Measurements from ENCODE around the gene TGFBR3.

GRCh38 chr1:91781371-91781825, 104.6 kb downstream of the TGFBR3 start:
- TF ChIP-seq, protein P1, sequence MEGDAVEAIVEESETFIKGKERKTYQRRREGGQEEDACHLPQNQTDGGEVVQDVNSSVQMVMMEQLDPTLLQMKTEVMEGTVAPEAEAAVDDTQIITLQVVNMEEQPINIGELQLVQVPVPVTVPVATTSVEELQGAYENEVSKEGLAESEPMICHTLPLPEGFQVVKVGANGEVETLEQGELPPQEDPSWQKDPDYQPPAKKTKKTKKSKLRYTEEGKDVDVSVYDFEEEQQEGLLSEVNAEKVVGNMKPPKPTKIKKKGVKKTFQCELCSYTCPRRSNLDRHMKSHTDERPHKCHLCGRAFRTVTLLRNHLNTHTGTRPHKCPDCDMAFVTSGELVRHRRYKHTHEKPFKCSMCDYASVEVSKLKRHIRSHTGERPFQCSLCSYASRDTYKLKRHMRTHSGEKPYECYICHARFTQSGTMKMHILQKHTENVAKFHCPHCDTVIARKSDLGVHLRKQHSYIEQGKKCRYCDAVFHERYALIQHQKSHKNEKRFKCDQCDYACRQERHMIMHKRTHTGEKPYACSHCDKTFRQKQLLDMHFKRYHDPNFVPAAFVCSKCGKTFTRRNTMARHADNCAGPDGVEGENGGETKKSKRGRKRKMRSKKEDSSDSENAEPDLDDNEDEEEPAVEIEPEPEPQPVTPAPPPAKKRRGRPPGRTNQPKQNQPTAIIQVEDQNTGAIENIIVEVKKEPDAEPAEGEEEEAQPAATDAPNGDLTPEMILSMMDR (IDR thresholded peaks at IDR 0.05; ENCODE audit: insufficient read depth, low read length, poor library complexity, severe bottlenecking): no peak
- no peak for TF ChIP-seq EZH2phosphoT487 (conservative IDR thresholded peaks at IDR 0.05; ENCODE audit: low read length)
